Gastroesophageal sphincter (tissue), 3 donors: ENCODE data around the gene KLHDC7B.

Source experiments
- EP300 ChIP-seq: sonication (generic); formaldehyde crosslinking; IDR thresholded peaks from one replicate; pipeline ENCODE4 v1.6.1; 2017; ENCODE audit warnings: antibody characterized with exemption, mild to moderate bottlenecking
- POLR2A ChIP-seq, 2 donors: fragments of 450-650 bp; IDR thresholded peaks; one replicate each; pipeline ENCODE4 v1.6.1; 2017; ENCODE audit warnings: antibody characterized with exemption in 2 of 2, mild to moderate bottlenecking in 2 of 2, moderate library complexity in 1 of 2
- POLR2AphosphoS5 ChIP-seq: sonication (generic); formaldehyde crosslinking; IDR thresholded peaks from one replicate; pipeline ENCODE4 v1.6.1; 2017; ENCODE audit warnings: antibody characterized with exemption
- TF ChIP-seq, protein P1 (sequence below), 4 experiments: fragments of 200-600 bp in 2 of 4; fragments of 450-650 bp in 2 of 4; sonication (generic) in 1 of 4; IDR thresholded peaks; one replicate each; pipeline ENCODE4 v1.5.1; 2017 to 2019; ENCODE audit warnings: antibody characterized with exemption in 4 of 4, mild to moderate bottlenecking in 2 of 4, moderate library complexity in 2 of 4

DNA sequence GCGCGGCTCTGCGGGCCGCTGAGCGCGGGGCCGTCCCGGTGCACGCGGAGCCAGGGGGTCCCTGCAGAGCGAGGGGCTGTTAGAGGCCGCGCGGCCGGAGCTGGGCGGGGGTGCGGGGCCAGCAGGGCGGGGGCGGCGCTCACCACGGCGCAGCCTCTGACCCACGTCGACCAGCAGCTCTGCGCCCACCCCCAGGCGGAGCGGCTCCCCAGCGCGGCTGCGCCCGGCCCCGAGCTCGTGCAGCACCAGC lies 19.9 kb upstream of the KLHDC7B start:
- TF ChIP-seq, protein P1, sequence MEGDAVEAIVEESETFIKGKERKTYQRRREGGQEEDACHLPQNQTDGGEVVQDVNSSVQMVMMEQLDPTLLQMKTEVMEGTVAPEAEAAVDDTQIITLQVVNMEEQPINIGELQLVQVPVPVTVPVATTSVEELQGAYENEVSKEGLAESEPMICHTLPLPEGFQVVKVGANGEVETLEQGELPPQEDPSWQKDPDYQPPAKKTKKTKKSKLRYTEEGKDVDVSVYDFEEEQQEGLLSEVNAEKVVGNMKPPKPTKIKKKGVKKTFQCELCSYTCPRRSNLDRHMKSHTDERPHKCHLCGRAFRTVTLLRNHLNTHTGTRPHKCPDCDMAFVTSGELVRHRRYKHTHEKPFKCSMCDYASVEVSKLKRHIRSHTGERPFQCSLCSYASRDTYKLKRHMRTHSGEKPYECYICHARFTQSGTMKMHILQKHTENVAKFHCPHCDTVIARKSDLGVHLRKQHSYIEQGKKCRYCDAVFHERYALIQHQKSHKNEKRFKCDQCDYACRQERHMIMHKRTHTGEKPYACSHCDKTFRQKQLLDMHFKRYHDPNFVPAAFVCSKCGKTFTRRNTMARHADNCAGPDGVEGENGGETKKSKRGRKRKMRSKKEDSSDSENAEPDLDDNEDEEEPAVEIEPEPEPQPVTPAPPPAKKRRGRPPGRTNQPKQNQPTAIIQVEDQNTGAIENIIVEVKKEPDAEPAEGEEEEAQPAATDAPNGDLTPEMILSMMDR (IDR thresholded peaks at IDR 0.05) = no peak
- TF ChIP-seq POLR2A (IDR thresholded peaks at IDR 0.05) = no peak
- TF ChIP-seq EP300 = no peak
- TF ChIP-seq POLR2AphosphoS5 = no peak
